Measurements from ENCODE around the gene LENG8.

- no peak for TF ChIP-seq CTCF (IDR thresholded peaks at IDR 0.05 in 4 of 5, conservative IDR thresholded peaks at IDR 0.05 in 1 of 5)
- no peak for TF ChIP-seq POLR2A (IDR thresholded peaks at IDR 0.05)
Measured at GRCh38 chr19:54453921-54454780, 5.2 kb downstream of the LENG8 start.

Measured in gastrocnemius medialis (tissue), 4 donors.